K562 (cell line): ENCODE results near the gene LAMTOR5. TPM values are rescaled to one million over a fixed set of nuclear protein-coding genes. Genes with fewer than 3 reads are reported as not detected.

Source experiments
- ARID1B ChIP-seq: fragments of 450-650 bp; IDR thresholded peaks from 2 replicates; pipeline ENCODE4 v1.6.1; 2016; ENCODE audit warnings: antibody characterized with exemption, mild to moderate bottlenecking, inconsistent platforms
- BRF2 ChIP-seq: IDR thresholded peaks from 3 replicates; pipeline ENCODE4 v1.6.1; 2011; ENCODE audit warnings: borderline replicate concordance, mild to moderate bottlenecking; ENCODE audit not compliant: insufficient read length, insufficient read depth
- CBX8 ChIP-seq: fragments of 200-600 bp; sonication (generic); IDR thresholded peaks from 2 replicates; pipeline ENCODE4 v1.6.1; 2012; ENCODE audit warnings: borderline replicate concordance, mixed run types, low read depth, mild to moderate bottlenecking, moderate library complexity, mixed read lengths, low read length, control low read depth, inconsistent platforms; ENCODE audit not compliant: poor library complexity, severe bottlenecking; ENCODE audit errors: extremely low read depth
- CXXC5 ChIP-seq: fragments of 250-450 bp; sonication (Bioruptor Pico); IDR thresholded peaks from 2 replicates; pipeline ENCODE4 v1.8.0; 2022; ENCODE audit warnings: inconsistent platforms, mild to moderate bottlenecking, moderate library complexity
- DEAF1 ChIP-seq: fragments of 450-650 bp; formaldehyde crosslinking; IDR thresholded peaks from 2 replicates; pipeline ENCODE4 v1.4.0; 2020; ENCODE audit warnings: mild to moderate bottlenecking, moderate library complexity
- DNMT1 ChIP-seq: fragments of 450-650 bp; IDR thresholded peaks from 2 replicates; pipeline ENCODE4 v1.6.1; 2016; ENCODE audit warnings: antibody characterized with exemption, mild to moderate bottlenecking
- ETS2 ChIP-seq: IDR thresholded peaks from 2 replicates; pipeline ENCODE4 v1.6.1; 2016; ENCODE audit warnings: borderline replicate concordance, missing genetic modification characterization, mild to moderate bottlenecking, moderate library complexity, missing compliant biosample characterization; ENCODE audit not compliant: poor library complexity, severe bottlenecking
- FOXK1 ChIP-seq: sonication (generic); formaldehyde crosslinking; IDR thresholded peaks from 2 replicates; pipeline ENCODE4 v1.8.0; 2022; ENCODE audit warnings: missing genetic modification reagents, mild to moderate bottlenecking, borderline replicate concordance
- HEY1 ChIP-seq: fragments of 250-450 bp; sonication (Bioruptor Pico); IDR thresholded peaks from 2 replicates; pipeline ENCODE4 v1.5.0; 2020; ENCODE audit warnings: mild to moderate bottlenecking, moderate library complexity, borderline replicate concordance
- HLTF ChIP-seq: fragments of 450-650 bp; IDR thresholded peaks from 2 replicates; pipeline ENCODE4 v1.6.1; 2016
- KLF1 ChIP-seq: fragments of 450-650 bp; IDR thresholded peaks from 2 replicates; pipeline ENCODE4 v1.6.1; 2016; ENCODE audit warnings: missing genetic modification characterization, missing compliant biosample characterization
- PREB ChIP-seq: sonication (generic); formaldehyde crosslinking; IDR thresholded peaks from 2 replicates; pipeline ENCODE4 v1.8.1; 2023; ENCODE audit warnings: mild to moderate bottlenecking, missing genetic modification reagents
- PTBP1 ChIP-seq: fragments of 200-400 bp; formaldehyde crosslinking; IDR thresholded peaks from 2 replicates; pipeline ENCODE4 v1.6.1; 2017; ENCODE audit warnings: low read depth, low read length
- RAD21 ChIP-seq, 2 experiments: fragments of 250-450 bp in 1 of 2; fragments of 450-650 bp in 1 of 2; sonication (Bioruptor Pico) in 1 of 2; formaldehyde crosslinking in 1 of 2; IDR thresholded peaks in 1 of 2; conservative IDR thresholded peaks in 1 of 2; 2 replicates each; pipeline versions ENCODE4 v1.4.0 to v1.8.0; 2020 to 2022; ENCODE audit warnings: mild to moderate bottlenecking in 2 of 2, moderate library complexity in 1 of 2
- TBL1XR1 ChIP-seq, 2 experiments: IDR thresholded peaks; 2 replicates each; pipeline ENCODE4 v1.6.1; 2012; ENCODE audit warnings: improper control_type of control experiment in 2 of 2, low read length in 2 of 2, mild to moderate bottlenecking in 1 of 2
- XRCC5 ChIP-seq: fragments of 200-400 bp; formaldehyde crosslinking; IDR thresholded peaks from 2 replicates; pipeline ENCODE4 v1.6.1; 2017; ENCODE audit warnings: low read depth, mild to moderate bottlenecking, low read length
- ZBTB9 ChIP-seq: fragments of 450-650 bp; formaldehyde crosslinking; IDR thresholded peaks from 2 replicates; pipeline ENCODE4 v1.4.0; 2020; ENCODE audit warnings: mild to moderate bottlenecking, moderate library complexity
- ZNF280A ChIP-seq: fragments of 450-650 bp; IDR thresholded peaks from 2 replicates; pipeline ENCODE4 v1.6.1; 2018; ENCODE audit warnings: mild to moderate bottlenecking, low read depth; ENCODE audit not compliant: partially characterized antibody
- ZNF778 ChIP-seq: fragments of 450-650 bp; formaldehyde crosslinking; IDR thresholded peaks from 2 replicates; pipeline ENCODE4 v1.4.0; 2020; ENCODE audit warnings: mild to moderate bottlenecking, moderate library complexity
- polyA plus RNA-seq, 8 experiments: library from polyadenylated mRNA; depleted of rRNA in 4 of 8; stranded (reverse) in 5 of 8; unstranded in 3 of 8; fragments of >200 nt; fragmentation: Nextera tagmentation in 2 of 8; fragmentation: Illumina TruSeq in 1 of 8; extraction: Ambion mirVana in 2 of 8; extraction: Trizol in 1 of 8; gene quantifications; 2 replicates each; pipeline versions ENCODE4 v1.2.1 to v1.2.3, GENCODE V29; 2011 to 2014; ENCODE audit warnings: inconsistent platforms in 1 of 8, missing spikeins in 1 of 8
- total RNA-seq, 7 experiments: library from RNA; depleted of rRNA in 6 of 7; stranded (reverse); fragments of >200 nt in 6 of 7; fragmentation: Illumina TruSeq in 2 of 7; extraction: Trizol in 2 of 7; gene quantifications; 2 replicates each; pipeline versions ENCODE4 v1.2.1 to v1.2.3, GENCODE V29; 2011 to 2021; ENCODE audit warnings: low replicate concordance in 1 of 7

LAMTOR5 gene
- total and polyA plus RNA-seq, 9 of the 15 experiments (the other 6 are each of a cell fraction or from before 2014, with no cell fraction given), result 118 to 712 (median 241) TPM

- TF ChIP-seq DEAF1 (CRISPR knock-in tag), result peak; percentile 96
- TF ChIP-seq ARID1B, result no peak
- no peak for TF ChIP-seq PREB
- 0 out of 2 replicates have a peak, but pooled peaks have one; percentile 39 for TF ChIP-seq XRCC5
- no peak for TF ChIP-seq PTBP1
- TF ChIP-seq DNMT1, result no peak
- no peak for TF ChIP-seq CXXC5 (CRISPR knock-in tag)
- TF ChIP-seq ETS2 (tag), result no peak
- peak; percentile 96 to 97 for TF ChIP-seq RAD21 (CRISPR knock-in tag; conservative IDR thresholded peaks at IDR 0.05 in 1 of 2, IDR thresholded peaks at IDR 0.05 in 1 of 2)
- no peak for TF ChIP-seq ZBTB9 (CRISPR knock-in tag)
- no peak for TF ChIP-seq HEY1
- TF ChIP-seq TBL1XR1 (IDR thresholded peaks at IDR 0.05; ENCODE audit: low read length in 2 of 2), result no peak
- no peak for TF ChIP-seq CBX8
- TF ChIP-seq KLF1 (tag), result no peak
- TF ChIP-seq FOXK1, result no peak
- no peak for TF ChIP-seq ZNF280A
- TF ChIP-seq BRF2, result no peak
- no peak for TF ChIP-seq HLTF
- TF ChIP-seq ZNF778 (CRISPR knock-in tag), result no peak
Measured at GRCh38 chr1:110455151-110455550, 47.7 kb upstream of the LAMTOR5 start (continued).
